IgD-negative memory B cell (primary cell): Measurements from ENCODE around the gene AKIRIN2. TPM values are rescaled to one million over a fixed set of nuclear protein-coding genes. Genes with fewer than 3 reads are reported as not detected.
A peak's percentile ranks its signal among the peaks of the same experiment; 100 is the strongest.
"Not testable (repeated sequence)": the region's sequence is repeated elsewhere in the genome, so short reads cannot be mapped to it uniquely, and the experiment has no call there.

Experiments used
- H3K27ac Mint-ChIP-seq, 3 donors: one replicate each; pipeline ENCODE4 v1.8.0; 2020 to 2022; ENCODE audit warnings: mild to moderate bottlenecking in 3 of 3, mixed read lengths in 3 of 3, moderate library complexity in 1 of 3
- H3K27me3 Mint-ChIP-seq: one replicate; pipeline ENCODE4 v1.8.0; 2021; ENCODE audit warnings: mixed read lengths
- H3K36me3 Mint-ChIP-seq: one replicate; pipeline ENCODE4 v1.8.0; 2020; ENCODE audit warnings: mild to moderate bottlenecking, mixed read lengths
- H3K4me1 Mint-ChIP-seq, 3 donors: one replicate each; pipeline ENCODE4 v1.8.0; 2020 to 2022; ENCODE audit warnings: mixed read lengths in 3 of 3, mild to moderate bottlenecking in 1 of 3
- H3K4me3 Mint-ChIP-seq, 4 donors: one replicate each; pipeline ENCODE4 v1.8.0; 2020 to 2022; ENCODE audit warnings: mild to moderate bottlenecking in 4 of 4, mixed read lengths in 4 of 4, moderate library complexity in 3 of 4
- H3K9me3 Mint-ChIP-seq, 3 donors: one replicate each; pipeline ENCODE4 v1.8.0; 2020 to 2021; ENCODE audit warnings: mixed read lengths in 3 of 3, mild to moderate bottlenecking in 1 of 3
- polyA plus RNA-seq: library from polyadenylated mRNA; unstranded; fragments of 300-500 nt; fragmentation: Illumina TruSeq; gene quantifications from one replicate; pipeline ENCODE4 v1.2.3, GENCODE V29; 2021

Gene AKIRIN2
- polyA plus RNA-seq, 1 donor from 2014 or later = 84.6 TPM

GRCh38 chr6:87728706-87729105 is 26.7 kb upstream of the AKIRIN2 start:
- Mint-ChIP-seq H3K9me3 (no peaks in the 10 kb centered on the region), H3K4me3 (peak overlapping the region in 1 of 4 donors; percentile 67), H3K27me3 (no peaks in the 10 kb centered on the region), H3K4me1 (peaks cover 31 to 43% (median 31%) of the 10 kb centered on the region in 3 donors), H3K36me3 (peaks cover 2% of the 10 kb centered on the region), H3K27ac (peak overlapping the region in 1 of 3 donors; percentile 5)

DNA sequence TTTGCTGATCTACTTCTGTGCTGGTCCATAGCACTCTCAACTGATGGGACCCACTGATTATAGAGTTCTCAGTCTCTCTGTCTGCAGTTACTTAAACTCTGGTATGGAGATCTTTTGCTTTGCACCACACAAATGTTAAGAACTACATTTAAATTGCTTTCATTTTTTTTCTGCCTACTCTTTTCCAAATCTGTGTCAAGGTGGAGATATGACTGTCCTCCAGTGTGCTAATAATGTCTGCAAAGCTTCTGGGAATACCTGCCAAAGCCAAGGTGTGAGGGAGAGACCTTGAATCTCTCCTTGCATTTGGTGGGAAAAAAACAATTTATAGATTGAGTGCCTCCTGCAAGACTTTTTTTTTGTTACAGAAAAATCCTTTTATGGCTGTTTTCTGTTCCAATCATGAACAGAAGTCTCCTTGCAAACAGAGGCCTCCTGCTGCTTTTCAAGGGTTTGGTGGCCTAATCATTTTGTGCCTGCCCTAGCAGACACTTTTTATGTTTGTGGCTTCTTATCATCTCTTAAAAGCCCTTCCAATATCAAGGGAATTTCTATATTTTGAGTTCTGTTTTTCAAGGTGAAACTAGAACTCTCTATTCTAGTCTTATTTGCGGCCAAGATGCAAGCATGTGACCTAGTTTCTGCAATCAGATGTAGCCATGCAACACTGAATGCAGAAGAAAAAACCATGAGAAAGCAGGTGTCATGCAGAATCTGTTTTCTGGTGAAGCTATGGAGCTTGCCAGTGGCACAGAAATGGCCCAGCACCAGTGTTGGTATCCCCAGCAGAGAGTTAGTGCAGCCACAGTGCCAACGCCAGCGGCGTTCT is 23.2 kb upstream of the AKIRIN2 start:
- Mint-ChIP-seq H3K4me1 (peaks cover 29 to 44% (median 37%) of the 10 kb centered on the region in 3 donors), H3K4me3 (peak overlapping the region; percentile 18 to 91 (median 63)), H3K36me3 (peaks cover 5% of the 10 kb centered on the region), H3K27ac (peak overlapping the region; percentile 71 to 96 (median 95)), H3K9me3 (no peaks in the 10 kb centered on the region), H3K27me3 (no peaks in the 10 kb centered on the region)

GRCh38 chr6:87723170-87724078 is 21.4 kb upstream of the AKIRIN2 start:
- H3K4me3 Mint-ChIP-seq = peak overlapping the region in 2 of 4 donors; percentile 9 to 57
- no peaks in the 10 kb centered on the region for H3K27me3 Mint-ChIP-seq
- H3K9me3 Mint-ChIP-seq = no peaks in the 10 kb centered on the region
- peak overlapping the region in 1 of 3 donors; percentile 48 for H3K27ac Mint-ChIP-seq
- peaks cover 5% of the 10 kb centered on the region for H3K36me3 Mint-ChIP-seq
- peaks cover 25 to 29% (median 25%) of the 10 kb centered on the region in 3 donors for H3K4me1 Mint-ChIP-seq

GRCh38 chr6:87722540-87723169 is 20.6 kb upstream of the AKIRIN2 start:
- peaks cover 5% of the 10 kb centered on the region for H3K36me3 Mint-ChIP-seq
- no peaks in the 10 kb centered on the region for H3K27me3 Mint-ChIP-seq
- peaks cover 21 to 27% (median 22%) of the 10 kb centered on the region in 3 donors for H3K4me1 Mint-ChIP-seq
- no peak overlapping the region for H3K27ac Mint-ChIP-seq
- H3K4me3 Mint-ChIP-seq = peak overlapping the region in 1 of 4 donors; percentile 57
- H3K9me3 Mint-ChIP-seq = no peaks in the 10 kb centered on the region

DNA sequence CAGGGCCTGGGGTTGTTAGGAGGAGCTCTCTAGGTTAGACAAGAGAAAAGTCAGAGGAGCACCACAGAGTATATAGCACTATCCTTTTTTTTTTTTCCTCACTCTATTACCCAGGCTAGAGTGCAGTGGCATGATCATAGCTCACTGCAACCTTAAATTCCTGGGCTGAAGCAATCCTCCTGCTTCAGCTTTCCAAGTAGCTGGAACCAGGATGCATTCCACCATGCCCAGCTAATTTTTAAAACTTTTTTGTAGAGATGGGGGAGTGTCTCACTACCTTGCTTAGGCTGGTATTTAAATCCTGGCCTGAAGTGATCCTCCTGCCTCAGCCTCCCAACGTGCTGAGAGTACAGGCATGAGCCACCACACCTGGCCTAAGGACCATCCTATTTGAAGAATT is 19.3 kb upstream of the AKIRIN2 start:
- Mint-ChIP-seq H3K4me1 (peaks cover 21 to 24% (median 21%) of the 10 kb centered on the region in 3 donors), H3K27ac (no peak overlapping the region), H3K36me3 (peaks cover 5% of the 10 kb centered on the region)

GRCh38 chr6:87718662-87719433 is 16.8 kb upstream of the AKIRIN2 start:
- Mint-ChIP-seq H3K27ac (no peak overlapping the region), H3K4me3 (no peak overlapping the region), H3K27me3 (no peaks in the 10 kb centered on the region), H3K36me3 (peaks cover 4% of the 10 kb centered on the region), H3K4me1 (peaks cover 11 to 16% (median 12%) of the 10 kb centered on the region in 3 donors), H3K9me3 (no peaks in the 10 kb centered on the region)

More for the DNA sequence above, 19.3 kb upstream of the AKIRIN2 start:
- Mint-ChIP-seq H3K9me3 (no peaks in the 10 kb centered on the region), H3K4me3 (no peak overlapping the region), H3K27me3 (no peaks in the 10 kb centered on the region)

- no peaks in the 10 kb centered on the region for H3K9me3 Mint-ChIP-seq
- no peak overlapping the region for H3K4me3 Mint-ChIP-seq
- H3K36me3 Mint-ChIP-seq = no peaks in the 10 kb centered on the region
- no peak overlapping the region for H3K27ac Mint-ChIP-seq
- H3K4me1 Mint-ChIP-seq = peaks cover 4% of the 10 kb centered on the region in 3 donors
- no peaks in the 10 kb centered on the region for H3K27me3 Mint-ChIP-seq
These were observed 15.0 kb upstream of the AKIRIN2 start for GRCh38 chr6:87716928-87717614.

GRCh38 chr6:87714093-87714842 is 12.2 kb upstream of the AKIRIN2 start:
- Mint-ChIP-seq H3K9me3 (no peaks in the 10 kb centered on the region), H3K4me1 (peaks cover 4 to 8% (median 7%) of the 10 kb centered on the region in 3 donors), H3K4me3 (no peak overlapping the region), H3K36me3 (no peaks in the 10 kb centered on the region), H3K27ac (no peak overlapping the region), H3K27me3 (no peaks in the 10 kb centered on the region)

- H3K4me1 Mint-ChIP-seq, H3K4me3 Mint-ChIP-seq, H3K36me3 Mint-ChIP-seq, H3K27ac Mint-ChIP-seq, H3K9me3 Mint-ChIP-seq, H3K27me3 Mint-ChIP-seq: not testable (repeated sequence)
These were observed 10.7 kb upstream of the AKIRIN2 start for GRCh38 chr6:87712713-87713112.

DNA sequence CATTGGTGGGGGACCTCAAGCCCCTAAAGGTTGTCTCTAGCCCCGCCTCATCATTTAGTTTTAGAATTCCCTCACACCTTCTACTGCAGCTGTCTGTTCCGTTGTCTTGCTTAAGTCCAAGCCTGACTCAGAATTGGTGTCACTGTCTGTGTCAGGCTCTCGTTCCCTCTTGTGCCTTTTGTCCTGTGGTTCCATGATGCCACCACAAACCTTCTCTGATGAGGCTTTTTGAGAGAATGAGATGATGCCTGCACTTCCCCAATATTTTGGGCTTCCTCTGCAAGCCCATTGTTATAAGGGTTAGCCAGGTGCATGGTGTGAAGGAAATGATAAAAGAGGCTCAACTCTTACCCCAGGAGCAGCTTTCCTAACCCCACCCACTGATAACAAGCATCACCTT is 8.1 kb upstream of the AKIRIN2 start:
- Mint-ChIP-seq H3K9me3 (no peaks in the 10 kb centered on the region), H3K4me3 (peak overlapping the region in 1 of 4 donors; percentile 54), H3K36me3 (no peaks in the 10 kb centered on the region), H3K27ac (no peak overlapping the region), H3K27me3 (no peaks in the 10 kb centered on the region), H3K4me1 (peaks cover 8 to 12% (median 9%) of the 10 kb centered on the region in 3 donors)

- H3K36me3 Mint-ChIP-seq, H3K27ac Mint-ChIP-seq, H3K9me3 Mint-ChIP-seq, H3K27me3 Mint-ChIP-seq, H3K4me3 Mint-ChIP-seq: not testable (repeated sequence)
- peaks cover 4 to 12% (median 8%) of the 10 kb centered on the region in 3 donors for H3K4me1 Mint-ChIP-seq
These were observed 6.8 kb upstream of the AKIRIN2 start for GRCh38 chr6:87708581-87709427.

DNA sequence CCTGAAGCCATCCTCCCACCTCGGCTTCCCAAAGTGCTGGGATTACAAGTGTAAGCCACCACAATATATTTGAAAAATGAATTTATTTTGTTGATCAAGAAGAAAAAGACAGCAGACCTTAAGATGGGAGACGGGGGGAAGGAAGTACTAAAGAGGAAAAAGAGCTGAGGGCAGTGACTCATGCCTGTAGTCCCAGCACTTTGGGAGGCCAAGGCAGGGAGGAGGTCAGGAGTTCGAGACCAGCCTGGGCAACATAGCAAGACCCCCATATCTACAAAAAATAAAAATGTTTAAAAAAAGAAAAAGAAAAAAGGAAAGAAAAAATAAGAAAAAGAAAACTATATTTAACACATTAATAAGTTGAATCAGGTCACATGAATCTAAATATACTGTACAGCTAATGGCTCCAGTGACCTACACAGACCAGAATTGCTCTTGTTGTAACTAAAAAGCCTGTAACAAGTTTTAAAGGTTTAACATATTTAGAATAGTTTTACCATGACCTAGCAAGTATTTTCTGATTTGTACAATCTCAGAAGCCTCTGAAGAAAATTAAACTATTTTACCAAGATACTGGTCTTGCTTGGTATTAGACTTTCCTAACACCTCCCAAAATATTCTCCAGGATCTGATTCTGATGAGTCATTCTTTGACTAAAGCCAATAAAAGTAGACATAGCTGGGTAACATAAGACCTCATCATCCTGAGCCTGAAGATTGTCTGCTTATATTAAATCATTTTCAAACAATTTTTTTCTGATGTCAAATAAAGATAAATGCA is 4.3 kb upstream of the AKIRIN2 start:
- no peaks in the 10 kb centered on the region for H3K27me3 Mint-ChIP-seq
- no peak overlapping the region for H3K4me3 Mint-ChIP-seq
- no peaks in the 10 kb centered on the region for H3K9me3 Mint-ChIP-seq
- no peaks in the 10 kb centered on the region for H3K36me3 Mint-ChIP-seq
- H3K27ac Mint-ChIP-seq = no peak overlapping the region
- H3K4me1 Mint-ChIP-seq = peaks cover 13 to 17% (median 13%) of the 10 kb centered on the region in 3 donors
